H1 (cell line): Measurements from ENCODE around the gene HAUS2. TPM values are rescaled to one million over a fixed set of nuclear protein-coding genes. Genes with fewer than 3 reads are reported as not detected.
A peak's percentile ranks its signal among the peaks of the same experiment; 100 is the strongest.

Experiments used
- CTCF ChIA-PET: fragments of 300-600 bp; sonication (Branson Sonifier 250); formaldehyde crosslinking; loops from one replicate; lab custom pipeline; 2021; ENCODE audit not compliant: partially characterized antibody; lab: Charles Lee
- POLR2A ChIA-PET: fragments of 300-600 bp; sonication (Branson Sonifier 250); formaldehyde crosslinking; loops from one replicate; lab custom pipeline; 2021; ENCODE audit warnings: inconsistent platforms; ENCODE audit not compliant: partially characterized antibody; lab: Charles Lee
- DNase-seq, 2 experiments: peaks; one replicate each; pipeline versions ENCODE4 v3.0.0 to v3.0.0-alpha.2; 2010 to 2022; ENCODE audit warnings: low spot score in 2 of 2, low read depth in 1 of 2, mixed read lengths in 1 of 2
- FAIRE-seq: peaks from 2 replicates; lab custom pipeline; 2011; peaks lifted over from hg19 to GRCh38; lab: Jason Lieb, UNC
- H2AFZ ChIP-seq: 2 replicates; pipeline ENCODE4 v1.8.1; 2012; ENCODE audit warnings: low read length, inconsistent platforms
- H2AK5ac ChIP-seq: 2 replicates; pipeline ENCODE4 v1.6.1; 2013; ENCODE audit warnings: low read depth, low read length
- H2BK120ac ChIP-seq: replicated peaks from 2 replicates; pipeline ENCODE3; 2013; ENCODE audit warnings: low read depth, low read length, inconsistent platforms
- H2BK12ac ChIP-seq: 2 replicates; pipeline ENCODE4 v1.6.1; 2013; ENCODE audit warnings: low read depth, low read length
- H2BK15ac ChIP-seq: 2 replicates; pipeline ENCODE4 v1.6.1; 2013; ENCODE audit warnings: low read length
- H2BK20ac ChIP-seq: 2 replicates; pipeline ENCODE4 v1.6.1; 2013; ENCODE audit warnings: low read length
- H2BK5ac ChIP-seq: 2 replicates; pipeline ENCODE4 v1.6.1; 2013; ENCODE audit warnings: low read depth, low read length
- H3K14ac ChIP-seq: 2 replicates; pipeline ENCODE4 v1.6.1; 2013; ENCODE audit warnings: inconsistent platforms; ENCODE audit not compliant: insufficient read length
- H3K18ac ChIP-seq: 2 replicates; pipeline ENCODE4 v1.6.1; 2013; ENCODE audit warnings: low read length; ENCODE audit errors: extremely low read depth
- H3K23ac ChIP-seq: 2 replicates; pipeline ENCODE4 v1.6.1; 2013; ENCODE audit warnings: inconsistent platforms; ENCODE audit not compliant: insufficient read length
- H3K23me2 ChIP-seq: 2 replicates; pipeline ENCODE4 v1.6.1; 2013; ENCODE audit warnings: low read depth, low read length
- H3K27ac ChIP-seq: 2 replicates; pipeline ENCODE4 v1.6.1; 2011; ENCODE audit warnings: low read depth, low read length, inconsistent platforms
- H3K27me3 ChIP-seq, 4 experiments: replicated peaks in 1 of 4; 1 replicate in 1 of 4; 2 replicates in 3 of 4; pipeline versions ENCODE4 v1.6.1 to v1.8.1; 2011 to 2013; ENCODE audit warnings: low read length in 3 of 4, mild to moderate bottlenecking in 3 of 4, inconsistent platforms in 2 of 4, mixed read lengths in 2 of 4, moderate library complexity in 1 of 4; ENCODE audit not compliant: control insufficient read depth in 3 of 4, insufficient read depth in 3 of 4; ENCODE audit errors: extremely low read depth in 1 of 4
- H3K36me3 ChIP-seq, 4 experiments: 2 replicates each; pipeline versions ENCODE4 v1.6.1 to v1.8.1; 2011 to 2013; ENCODE audit warnings: mild to moderate bottlenecking in 4 of 4, low read length in 3 of 4, moderate library complexity in 2 of 4, control low read depth in 1 of 4, inconsistent platforms in 1 of 4; ENCODE audit not compliant: insufficient read depth in 4 of 4, control insufficient read depth in 2 of 4
- H3K4ac ChIP-seq: replicated peaks from 2 replicates; pipeline ENCODE3; 2013; ENCODE audit warnings: low read length, low read depth, mixed read lengths, inconsistent platforms; ENCODE audit not compliant: insufficient read length
- H3K4me1 ChIP-seq, 4 experiments: replicated peaks in 1 of 4; 1 replicate in 1 of 4; 2 replicates in 3 of 4; pipeline versions ENCODE4 v1.6.1 to v1.8.1; 2011 to 2013; ENCODE audit warnings: low read length in 3 of 4, inconsistent platforms in 2 of 4, mixed read lengths in 1 of 4; ENCODE audit not compliant: insufficient read depth in 4 of 4, control insufficient read depth in 3 of 4
- H3K4me2 ChIP-seq, 2 experiments: 2 replicates each; pipeline versions ENCODE4 v1.6.1 to v1.8.1; 2011 to 2013; ENCODE audit warnings: low read depth in 2 of 2, low read length in 2 of 2, control low read depth in 1 of 2, inconsistent platforms in 1 of 2, mild to moderate bottlenecking in 1 of 2; ENCODE audit not compliant: insufficient read depth in 1 of 2
- H3K4me3 ChIP-seq, 4 experiments: fragments of 200-600, 300-600 bp in 1 of 4; sonication (generic), shearing (Covaris generic), sonication (Bioruptor Twin) in 1 of 4; 2 replicates each; pipeline versions ENCODE4 v1.5.1 to v1.8.1; 2011 to 2016; ENCODE audit warnings: low read length in 4 of 4, low read depth in 3 of 4, control low read depth in 2 of 4, inconsistent platforms in 2 of 4, mild to moderate bottlenecking in 2 of 4, mixed read lengths in 1 of 4, moderate library complexity in 1 of 4; ENCODE audit not compliant: insufficient read depth in 2 of 4; ENCODE audit errors: extremely low read depth in 1 of 4
- H3K56ac ChIP-seq: replicated peaks from 2 replicates; pipeline ENCODE3; 2013; ENCODE audit warnings: low read depth, mild to moderate bottlenecking, mixed read lengths, low read length, inconsistent platforms; ENCODE audit not compliant: insufficient read length
- H3K79me1 ChIP-seq: 2 replicates; pipeline ENCODE4 v1.6.1; 2013; ENCODE audit warnings: low read depth, low read length, control low read depth
- H3K79me2 ChIP-seq, 2 experiments: 2 replicates each; pipeline versions ENCODE4 v1.6.1 to v1.8.1; 2012 to 2013; ENCODE audit warnings: low read length in 2 of 2, mild to moderate bottlenecking in 2 of 2, inconsistent platforms in 1 of 2; ENCODE audit not compliant: insufficient read depth in 2 of 2, control insufficient read depth in 1 of 2
- H3K9ac ChIP-seq, 4 experiments: replicated peaks in 1 of 4; 1 replicate in 1 of 4; 2 replicates in 3 of 4; pipeline versions ENCODE4 v1.6.1 to v1.8.1; 2011 to 2013; ENCODE audit warnings: low read depth in 3 of 4, low read length in 3 of 4, control low read depth in 2 of 4, mild to moderate bottlenecking in 2 of 4, moderate library complexity in 2 of 4, inconsistent platforms in 1 of 4; ENCODE audit errors: extremely low read depth in 1 of 4
- H3K9me3 ChIP-seq, 2 experiments: 2 replicates each; pipeline versions ENCODE4 v1.6.1 to v1.8.1; 2012 to 2013; ENCODE audit warnings: mild to moderate bottlenecking in 2 of 2, moderate library complexity in 2 of 2, control low read depth in 1 of 2, inconsistent platforms in 1 of 2, low read depth in 1 of 2, low read length in 1 of 2, mixed read lengths in 1 of 2; ENCODE audit not compliant: insufficient read depth in 2 of 2
- H4K20me1 ChIP-seq, 2 experiments: replicated peaks in 1 of 2; 2 replicates each; pipeline versions ENCODE3 to v1.8.1; 2011 to 2013; ENCODE audit warnings: inconsistent platforms in 2 of 2, low read length in 2 of 2, mild to moderate bottlenecking in 1 of 2; ENCODE audit not compliant: insufficient read depth in 2 of 2, control insufficient read depth in 1 of 2
- H4K5ac ChIP-seq: 2 replicates; pipeline ENCODE4 v1.6.1; 2013; ENCODE audit warnings: low read length, low read depth, mixed read lengths, inconsistent platforms; ENCODE audit not compliant: insufficient read length
- H4K8ac ChIP-seq: 2 replicates; pipeline ENCODE4 v1.8.0; 2013; ENCODE audit warnings: mild to moderate bottlenecking, moderate library complexity, low read length, inconsistent platforms; ENCODE audit not compliant: insufficient read depth; ENCODE audit errors: extremely low read depth
- H4K91ac ChIP-seq: replicated peaks from 2 replicates; pipeline ENCODE3; 2013; ENCODE audit warnings: low read length, mixed read lengths, inconsistent platforms; ENCODE audit not compliant: insufficient read length
- BACH1 ChIP-seq: IDR thresholded peaks from 2 replicates; pipeline ENCODE4 v1.6.1; 2012; ENCODE audit warnings: low read length, improper control_type of control experiment
- BRCA1 ChIP-seq: IDR thresholded peaks from 2 replicates; pipeline ENCODE4 v1.6.1; 2012; ENCODE audit warnings: low read depth, low read length, improper control_type of control experiment
- GTF2F1 ChIP-seq: IDR thresholded peaks from 2 replicates; pipeline ENCODE4 v1.6.1; 2012; ENCODE audit warnings: low read depth, low read length, improper control_type of control experiment, borderline replicate concordance
- RFX5 ChIP-seq: IDR thresholded peaks from 2 replicates; pipeline ENCODE4 v1.6.1; 2011; ENCODE audit warnings: low read depth, low read length, improper control_type of control experiment, borderline replicate concordance
- WGBS, 2 experiments: shearing (Covaris generic) in 1 of 2; methylation state at CpG; one replicate each; pipeline versions ENCODE4 v1.1.6 to v1.1.7; 2013 to 2015; ENCODE audit warnings: low lambda C conversion rate in 2 of 2, mixed read lengths in 2 of 2, inconsistent platforms in 1 of 2, low coverage in 1 of 2, missing lambda C conversion rate in 1 of 2; ENCODE audit not compliant: insufficient replicate concordance in 2 of 2, insufficient coverage in 1 of 2, insufficient read length in 1 of 2; ENCODE audit errors: extremely low coverage in 1 of 2, missing lambda C conversion rate in 1 of 2; 5-methylcytosine and 5-hydroxymethylcytosine counted together
- polyA plus RNA-seq, 7 experiments: library from polyadenylated mRNA; depleted of rRNA in 3 of 7; stranded (reverse) in 5 of 7; unstranded in 2 of 7; fragments of >200 nt in 5 of 7; fragments of 200-250 nt in 2 of 7; gene quantifications; 1 replicate in 5 of 7; 2 replicates in 1 of 7; 4 replicates in 1 of 7; pipeline versions ENCODE4 v1.2.1 to v1.2.3, GENCODE V29; 2011 to 2013; ENCODE audit warnings: missing spikeins in 2 of 7, mixed read lengths in 2 of 7
- total RNA-seq: library from RNA; stranded (reverse); fragmentation: NEBNext Ultra II Directional; extraction: Animal tissue kit (Norgen Biotek cat#: 25700); gene quantifications from 2 replicates; pipeline ENCODE4 v1.2.1, GENCODE V29; 2021

Gene HAUS2
- total and polyA plus RNA-seq, 2 of the 8 experiments (the other 6 are each of a cell fraction or from before 2014, with no cell fraction given) = 12.1 to 33.5 TPM

GRCh38 chr15:42499858-42500609 lies 48.6 kb upstream of the HAUS2 start:
- DNase-seq = no peak
- no peak overlapping the region for H2BK120ac ChIP-seq
- H3K27ac ChIP-seq = no peak overlapping the region
- no peak overlapping the region for H3K23ac ChIP-seq
- no peak overlapping the region for H2BK5ac ChIP-seq
- H4K20me1 ChIP-seq = peaks cover 0 to 1% of the 10 kb centered on the region in 2 experiments
- no peaks in the 10 kb centered on the region; the same call in 1 of the 2 replicates for H3K79me1 ChIP-seq
- H3K36me3 ChIP-seq = no peaks in the 10 kb centered on the region
- no peak overlapping the region for H4K8ac ChIP-seq
- no peak overlapping the region for H2BK15ac ChIP-seq
- no peak overlapping the region for H3K4ac ChIP-seq
- H2BK12ac ChIP-seq = no peak overlapping the region
- H2AFZ ChIP-seq = no peak overlapping the region
- no peak for FAIRE-seq
- POLR2A ChIA-PET = interaction anchor here (0.6 kb wide), 1 partner anchor 70 kb away, joined by 3 read pairs; no protein-coding TSS in a partner anchor
- peaks cover 0 to 3% (median under 1%) of the 10 kb centered on the region in 4 experiments; a peak in 4 of 7 replicates for H3K4me1 ChIP-seq
- H3K18ac ChIP-seq = no peak overlapping the region; the same call in 1 of the 2 replicates
- no peak overlapping the region for H4K91ac ChIP-seq
- no peak overlapping the region; a peak in 1 of 7 replicates for H3K9ac ChIP-seq
- WGBS, 2 experiments = 85% methylated on average over 12 of the region's 12 CpGs; no CpG with 5 or more reads in 1 of the 2 experiments
- CTCF ChIA-PET = interaction anchor here (0.7 to 1.4 kb wide), 3 partner anchors 9 to 138 kb away, joined by 3 to 4 read pairs (median 3); partner anchors contain the start of gene ZNF106
- H2BK20ac ChIP-seq = no peak overlapping the region
- H3K9me3 ChIP-seq = no peaks in the 10 kb centered on the region
- H3K56ac ChIP-seq = no peak overlapping the region
- H3K79me2 ChIP-seq = peaks cover 0 to 71% of the 10 kb centered on the region in 2 experiments; a peak in 3 of 4 replicates
- H3K4me2 ChIP-seq = peak overlapping the region in 1 of 2 experiments; percentile 20; a peak in 1 of 4 replicates
- no peak overlapping the region for H4K5ac ChIP-seq
- TF ChIP-seq BRCA1 = no peak
- no peak for TF ChIP-seq BACH1
- no peak for TF ChIP-seq RFX5
- no peak for TF ChIP-seq GTF2F1
- TF ChIP-seq, all 59 proteins: peak for 0
- no peak overlapping the region; a peak in 1 of 8 replicates for H3K4me3 ChIP-seq
- no peaks in the 10 kb centered on the region for H3K27me3 ChIP-seq
- no peak overlapping the region for H2AK5ac ChIP-seq
- H3K14ac ChIP-seq = no peak overlapping the region
- H3K23me2 ChIP-seq = peaks cover 7% of the 10 kb centered on the region; the same call in 1 of the 2 replicates
